ENCODE results near the gene CRYBB1. TPM values are rescaled to one million over a fixed set of nuclear protein-coding genes. Genes with fewer than 3 reads are reported as not detected.

The CRYBB1 gene
- not detected for total RNA-seq

DNA sequence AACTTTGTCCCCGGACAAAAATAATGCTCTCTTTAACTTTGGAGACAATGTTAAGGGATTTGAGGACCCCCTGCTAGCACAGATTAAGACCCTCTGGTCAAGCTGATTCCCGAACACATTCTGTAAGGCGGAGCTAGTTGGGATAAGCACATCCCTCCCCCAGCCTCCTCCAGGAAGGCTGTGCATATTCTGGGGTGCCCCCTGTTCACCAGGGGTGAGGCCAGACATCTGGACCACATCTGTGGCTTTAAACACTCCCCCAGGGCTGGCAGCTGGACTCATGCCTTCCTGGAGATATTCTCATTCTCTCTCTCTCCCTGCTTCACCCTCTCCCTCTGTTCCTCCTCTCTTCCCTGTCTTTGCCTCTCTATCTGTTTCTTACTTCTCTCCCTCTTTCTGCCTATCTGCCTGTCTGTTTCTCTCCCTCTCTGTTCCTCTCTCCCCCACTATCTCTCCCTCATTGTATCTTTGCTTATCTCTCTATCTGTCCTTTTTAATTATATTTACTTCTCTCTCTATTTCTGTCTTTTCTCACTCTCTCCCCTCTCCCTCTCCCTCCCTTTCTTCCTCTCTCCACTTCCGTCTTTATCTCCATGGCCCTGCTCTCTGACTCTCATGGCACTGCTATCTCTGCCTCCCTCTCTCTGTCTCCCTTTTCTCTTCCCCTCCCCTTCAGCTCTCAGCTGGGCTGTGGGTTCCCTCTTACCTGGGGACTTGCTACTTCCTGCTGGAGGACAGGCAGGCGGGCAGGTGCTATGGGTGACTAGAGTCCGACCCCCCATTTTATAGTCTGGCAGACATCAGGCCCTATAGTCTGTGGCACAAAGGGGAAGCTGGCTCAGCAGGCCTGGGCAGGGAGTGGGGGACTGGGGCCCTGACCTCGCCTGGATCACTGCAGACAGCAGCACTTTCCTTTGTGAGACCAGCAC, at the start of gene CRYBB1:
Gene CRYBB1, minus strand, starts transcription at position 757 of the 929 bp plus-strand sequence. CDS start 1,708 bp downstream, outside the sequence.
- 75% methylated on average over 7 of the region's 7 CpGs for WGBS
- TF ChIP-seq EP300 (IDR thresholded peaks at IDR 0.05) (no peak), CTCF (IDR thresholded peaks at IDR 0.05) (no peak)
- Histone ChIP-seq H3K27ac (no peak within 1 kb of the TSS), H3K4me3 (no peak within 1 kb of the TSS), H3K9me3 (no peaks in the 10 kb centered on the region), H3K27me3 (peaks cover 5% of the 10 kb centered on the region), H3K4me1 (peaks cover 13% of the 10 kb centered on the region), H3K36me3 (no peaks in the 10 kb centered on the region)
- no peak for DNase-seq (ENCODE audit: low spot score in 2 of 2)

GRCh38 chr22:26667140-26667539, 49.3 kb upstream of the CRYBB1 start:
- H3K4me1 ChIP-seq = peaks cover 14% of the 10 kb centered on the region
- H3K36me3 ChIP-seq = no peaks in the 10 kb centered on the region
- H3K27ac ChIP-seq = no peak overlapping the region
- H3K4me3 ChIP-seq = no peak overlapping the region
- no peak for DNase-seq (ENCODE audit: low spot score in 2 of 2)
- peaks cover 5% of the 10 kb centered on the region for H3K27me3 ChIP-seq
- no peaks in the 10 kb centered on the region for H3K9me3 ChIP-seq
- 79% methylated on average over 10 of the region's 13 CpGs for WGBS
- TF ChIP-seq POLR2A (IDR thresholded peaks at IDR 0.05) (no peak), CTCF (IDR thresholded peaks at IDR 0.05) (no peak), EP300 (IDR thresholded peaks at IDR 0.05) (no peak), POLR2AphosphoS5 (IDR thresholded peaks at IDR 0.05) (no peak)

DNA sequence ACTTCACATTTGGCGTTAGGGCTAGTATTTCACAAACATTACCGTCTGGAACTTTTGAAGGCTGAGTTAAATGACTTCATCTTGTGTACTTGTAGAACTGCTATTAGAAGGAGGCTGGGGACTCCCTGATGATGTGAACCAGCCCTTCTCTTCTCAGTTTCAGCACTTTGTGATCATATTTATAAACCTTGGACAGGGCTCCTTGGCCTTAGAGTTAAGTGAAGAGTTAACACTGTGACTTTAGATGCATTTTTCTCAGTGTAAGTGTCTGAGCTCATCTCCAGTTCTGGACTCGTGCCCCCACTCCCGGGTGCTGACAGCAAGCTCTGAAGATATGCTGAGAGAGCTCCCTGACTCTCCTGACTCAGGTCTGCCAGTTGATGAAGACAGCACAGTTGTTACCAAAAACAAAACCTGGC, 48.0 kb upstream of the CRYBB1 start:
- TF ChIP-seq POLR2A (IDR thresholded peaks at IDR 0.05) = no peak
- TF ChIP-seq POLR2AphosphoS5 (IDR thresholded peaks at IDR 0.05) = no peak
- no peak for TF ChIP-seq EP300 (IDR thresholded peaks at IDR 0.05)
- TF ChIP-seq CTCF (IDR thresholded peaks at IDR 0.05) = no peak
- Histone ChIP-seq H3K27me3 (peaks cover 7% of the 10 kb centered on the region), H3K27ac (no peak overlapping the region), H3K36me3 (no peaks in the 10 kb centered on the region), H3K9me3 (no peaks in the 10 kb centered on the region), H3K4me3 (no peak overlapping the region), H3K4me1 (peaks cover 2% of the 10 kb centered on the region)
- no peak for DNase-seq (ENCODE audit: low spot score in 2 of 2)
- 11% methylated on average over 4 of the region's 4 CpGs for WGBS

DNA sequence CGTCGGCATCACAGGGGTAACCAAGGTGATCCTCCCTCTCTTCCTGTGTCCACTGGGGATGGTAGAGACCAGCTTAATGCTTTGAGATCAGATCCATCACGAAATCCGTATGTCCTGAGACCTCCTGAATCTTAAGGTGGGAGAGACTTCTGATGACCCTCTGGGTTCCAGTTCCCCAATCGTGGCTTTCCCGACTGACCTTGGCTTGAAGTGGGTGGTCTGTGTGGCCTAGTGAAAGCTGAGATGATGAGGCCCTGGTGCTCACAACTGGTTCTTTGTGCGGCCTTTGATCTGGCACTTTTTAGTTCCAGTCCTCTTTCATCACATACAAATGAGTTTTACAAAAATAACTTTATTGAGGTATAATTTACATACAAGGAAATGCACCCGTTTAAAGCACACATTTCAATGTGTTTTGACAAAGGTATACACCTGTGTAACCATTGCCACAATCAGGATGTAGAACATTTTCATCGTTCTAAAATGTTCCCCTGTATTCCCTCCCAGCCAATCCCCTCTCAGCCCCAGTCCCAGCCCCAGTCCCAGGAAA, 45.6 kb upstream of the CRYBB1 start:
- peaks cover 8% of the 10 kb centered on the region for H3K4me1 ChIP-seq
- H3K36me3 ChIP-seq = no peaks in the 10 kb centered on the region
- H3K27me3 ChIP-seq = peaks cover 18% of the 10 kb centered on the region
- TF ChIP-seq POLR2AphosphoS5 (IDR thresholded peaks at IDR 0.05) = no peak
- TF ChIP-seq CTCF (IDR thresholded peaks at IDR 0.05) = no peak
- no peak for TF ChIP-seq EP300 (IDR thresholded peaks at IDR 0.05)
- TF ChIP-seq POLR2A (IDR thresholded peaks at IDR 0.05) = no peak
- 88% methylated on average over 9 of the region's 9 CpGs for WGBS
- H3K27ac ChIP-seq = no peak overlapping the region
- DNase-seq (ENCODE audit: low spot score in 2 of 2) = no peak
- no peak overlapping the region for H3K4me3 ChIP-seq
- no peaks in the 10 kb centered on the region for H3K9me3 ChIP-seq

GRCh38 chr22:26662160-26662559, 44.3 kb upstream of the CRYBB1 start:
- WGBS = 68% methylated on average over 2 of the region's 2 CpGs
- no peak overlapping the region for H3K27ac ChIP-seq
- H3K36me3 ChIP-seq = no peaks in the 10 kb centered on the region
- H3K4me1 ChIP-seq = peaks cover 21% of the 10 kb centered on the region
- H3K4me3 ChIP-seq = no peak overlapping the region
- H3K27me3 ChIP-seq = peaks cover 31% of the 10 kb centered on the region
- TF ChIP-seq CTCF (IDR thresholded peaks at IDR 0.05) = no peak
- TF ChIP-seq EP300 (IDR thresholded peaks at IDR 0.05) = no peak
- no peak for TF ChIP-seq POLR2AphosphoS5 (IDR thresholded peaks at IDR 0.05)
- TF ChIP-seq POLR2A (IDR thresholded peaks at IDR 0.05) = no peak
- no peak for DNase-seq (ENCODE audit: low spot score in 2 of 2)
- H3K9me3 ChIP-seq = no peaks in the 10 kb centered on the region
